IPS-15b (cell line): ENCODE measurements around the gene TRIO.

Experiments used
- H3K27me3 ChIP-seq: one replicate; pipeline ENCODE4 v1.6.1; 2013; ENCODE audit warnings: low read length; ENCODE audit not compliant: control insufficient read depth, insufficient read depth
- H3K36me3 ChIP-seq: one replicate; pipeline ENCODE4 v1.6.1; 2013; ENCODE audit warnings: low read length; ENCODE audit not compliant: control insufficient read depth, insufficient read depth
- H3K4me1 ChIP-seq: one replicate; pipeline ENCODE4 v1.6.1; 2013; ENCODE audit warnings: mild to moderate bottlenecking, low read length; ENCODE audit not compliant: control insufficient read depth, insufficient read depth
- H3K4me3 ChIP-seq: one replicate; pipeline ENCODE4 v1.5.1; 2013; ENCODE audit warnings: low read depth, low read length
- H3K9ac ChIP-seq: one replicate; pipeline ENCODE4 v1.6.1; 2013; ENCODE audit warnings: low read depth, mild to moderate bottlenecking, low read length
- H3K9me3 ChIP-seq: one replicate; pipeline ENCODE4 v1.6.1; 2013; ENCODE audit warnings: mild to moderate bottlenecking, low read length; ENCODE audit not compliant: control insufficient read depth, insufficient read depth

The TRIO gene

DNA sequence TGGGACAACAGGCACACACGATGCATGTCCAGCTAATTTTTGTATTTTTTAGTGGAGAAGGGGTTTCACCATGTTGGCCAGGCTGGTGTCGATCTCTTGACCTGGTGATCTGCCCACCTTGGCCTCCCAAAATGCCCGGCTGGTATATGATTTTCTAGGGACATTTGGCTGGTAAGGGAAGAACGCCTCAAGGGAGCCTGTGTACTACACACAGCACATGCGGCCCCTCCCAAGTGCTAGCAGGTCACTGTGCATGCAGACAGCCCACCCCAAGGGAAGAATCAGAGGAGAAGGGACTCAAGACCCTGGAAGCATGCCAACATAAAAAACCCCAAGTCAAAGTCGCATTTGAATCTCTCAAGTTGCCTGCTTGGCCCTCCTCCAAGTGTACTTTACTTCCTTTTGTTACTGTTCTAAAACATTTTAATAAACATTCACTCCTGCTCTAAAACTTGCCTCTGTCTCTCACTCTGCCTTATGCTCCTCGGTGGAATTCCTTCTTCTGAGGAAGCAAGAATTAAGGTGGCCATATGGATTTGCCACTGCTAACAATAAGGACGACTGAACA is 414.1 kb downstream of the TRIO start:
- Histone ChIP-seq H3K27me3 (no peaks in the 10 kb centered on the region), H3K9me3 (no peaks in the 10 kb centered on the region), H3K4me1 (no peaks in the 10 kb centered on the region)

DNA sequence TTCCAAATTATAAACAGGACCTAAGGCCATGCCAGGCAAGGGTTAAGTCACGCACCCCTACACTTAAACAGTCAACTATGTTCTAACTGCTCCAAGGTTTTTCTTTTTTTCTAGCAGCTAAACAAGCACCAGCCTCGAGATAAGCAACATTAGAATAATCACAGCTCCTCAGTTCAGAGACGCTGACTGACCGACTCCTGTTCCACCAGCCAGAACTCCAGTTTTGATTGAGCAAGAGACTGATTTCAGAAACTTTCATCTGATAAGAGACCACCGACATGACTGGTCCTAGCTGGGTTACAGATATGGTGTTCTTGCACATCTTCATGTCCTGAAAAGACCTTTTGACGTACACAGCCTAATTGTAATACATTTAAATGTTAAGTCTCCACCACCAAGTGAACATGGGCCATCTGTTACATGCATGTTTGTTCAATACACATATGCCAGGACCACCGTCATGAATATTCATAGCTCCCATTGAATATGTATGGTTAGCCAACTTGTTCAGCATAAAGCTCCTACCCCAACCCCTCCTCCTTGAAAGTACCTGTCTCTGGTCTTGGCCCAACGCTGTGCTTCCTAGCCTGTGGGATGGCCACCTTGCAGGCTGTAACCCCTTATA is 414.8 kb downstream of the TRIO start:
- Histone ChIP-seq H3K36me3 (no peaks in the 10 kb centered on the region), H3K9ac (no peak overlapping the region), H3K4me1 (no peaks in the 10 kb centered on the region), H3K4me3 (no peak overlapping the region), H3K27me3 (no peaks in the 10 kb centered on the region), H3K9me3 (no peaks in the 10 kb centered on the region)

More for the DNA sequence above, 414.1 kb downstream of the TRIO start:
- no peaks in the 10 kb centered on the region for H3K36me3 ChIP-seq
- H3K4me3 ChIP-seq = no peak overlapping the region
- H3K9ac ChIP-seq = no peak overlapping the region
